Heart left ventricle (tissue), 16 donors: ENCODE data around the gene MGAM2. TPM values are rescaled to one million over a fixed set of nuclear protein-coding genes. Genes with fewer than 3 reads are reported as not detected.

Experiments used
- ATAC-seq, 4 donors: fragments of 200-7000 bp; cut with Tn5 transposase; one replicate each; pipeline ENCODE4 v1.9.1; 2020 to 2022; ENCODE audit warnings: moderate library complexity in 4 of 4, mild to moderate bottlenecking in 3 of 4, moderate number of reproducible peaks in 1 of 4
- DNase-seq, 5 donors: peaks; one replicate each; pipeline ENCODE4 v3.0.0-alpha.2; 2020
- H3K27ac ChIP-seq, 12 donors: fragments of 200-600 bp; sonication (generic) in 4 of 12; one replicate each; pipeline versions ENCODE4 v1.5.0 to v1.8.0; 2016 to 2022; ENCODE audit warnings: mild to moderate bottlenecking in 2 of 12
- H3K27me3 ChIP-seq, 9 donors: fragments of 200-600 bp; sonication (generic) in 2 of 9; one replicate each; pipeline versions ENCODE4 v1.5.1 to v1.8.0; 2016 to 2022; ENCODE audit warnings: mild to moderate bottlenecking in 3 of 9
- H3K36me3 ChIP-seq, 9 donors: fragments of 200-600 bp; sonication (generic) in 2 of 9; one replicate each; pipeline versions ENCODE4 v1.5.0 to v1.8.0; 2018 to 2022; ENCODE audit warnings: mild to moderate bottlenecking in 2 of 9
- H3K4me1 ChIP-seq, 12 donors: fragments of 200-600 bp; sonication (generic) in 4 of 12; one replicate each; pipeline versions ENCODE4 v1.5.0 to v1.8.0; 2016 to 2022; ENCODE audit warnings: mild to moderate bottlenecking in 3 of 12
- H3K4me3 ChIP-seq, 12 donors: fragments of 200-600 bp; sonication (generic) in 4 of 12; one replicate each; pipeline versions ENCODE4 v1.5.0 to v1.8.0; 2017 to 2022; ENCODE audit warnings: mild to moderate bottlenecking in 9 of 12, moderate library complexity in 4 of 12
- H3K9me3 ChIP-seq, 12 donors: fragments of 200-600 bp; sonication (generic) in 4 of 12; one replicate each; pipeline versions ENCODE4 v1.5.0 to v1.8.0; 2016 to 2022; ENCODE audit warnings: mild to moderate bottlenecking in 1 of 12
- CTCF ChIP-seq, 12 donors: fragments of 200-600 bp; sonication (generic) in 4 of 12; IDR thresholded peaks; one replicate each; pipeline versions ENCODE4 v1.5.0 to v1.8.0; 2018 to 2022; ENCODE audit warnings: antibody characterized with exemption in 12 of 12, mild to moderate bottlenecking in 5 of 12
- POLR2A ChIP-seq, 2 donors: fragments of 450-650 bp; IDR thresholded peaks; one replicate each; pipeline ENCODE4 v1.6.1; 2017; ENCODE audit warnings: antibody characterized with exemption in 2 of 2, mild to moderate bottlenecking in 2 of 2, moderate library complexity in 2 of 2
- WGBS, 4 donors: extraction: QIAGEN DNeasy Blood & Tissue Kit in 2 of 4; methylation state at CpG; one replicate each; pipeline versions ENCODE4 v1.1.5 to v1.1.7; 2013 to 2018; 5-methylcytosine and 5-hydroxymethylcytosine counted together
- intact Hi-C, 10 donors: fragments of 100-400 bp; cut with DNase I; formaldehyde crosslinking; loops; one replicate each; pipeline versions ENCODE4 v1.11.1 to v1.14.2; 2022
- polyA plus RNA-seq, 2 donors: library from polyadenylated mRNA; stranded (reverse); fragments of 200-250 nt; gene quantifications; one replicate each; pipeline ENCODE4 v1.2.3, GENCODE V29; 2013
- total RNA-seq, 9 donors: library from RNA; depleted of rRNA in 2 of 9; stranded (reverse); fragments of >200 nt in 2 of 9; fragmentation: NEBNext Ultra II Directional in 3 of 9; extraction: Animal tissue kit (Norgen Biotek cat#: 25700) in 3 of 9; gene quantifications; one replicate each; pipeline versions ENCODE4 v1.1.0 to v1.2.4, GENCODE V29; 2016 to 2023
- donor health status: ischemic (EF 13 %, LVEDD 7.1; RV severe dilation, severe dysfunction).
- donor health status: healthy with polysubstance abuse.
- donor health status: DM: no; HTN: yes; CAD: no.
- donor health status: DM: no; HTN: no; CAD: no.
- donor health status: ischemic (EF 25% LVEDD 6.9; RV normal size, moderate dysfunction).
- donor health status: ischemic (EF 25% LVEDD 5.7; RV mildly dilated, moderate dysfunction).
- donor health status: healthy.
- donor health status: DM: yes; HTN: yes; CAD: no.
- donor health status: ischemic (EF 35%, LVEDD 5.7; RV mildly dilated, moderate dysfunction).
- donor health status: nonischemic (EF 11% LVEDD 7.7; RV severe dilation, severe dysfunction).
- donor health status: DM: yes; HTN: yes; CAD: no.
- donor health status: PGD.
- donor health status: ischemic (EF 29% LVEDD 5.4; RV normal size, mild dysfunction).
- donor health status: nonischemic (EF 23%, LVEDD 6.1; RV moderate dilation, normal function).

Gene MGAM2
- total and polyA plus RNA-seq, 11 donors, result 0.01 to 0.13 (median 0.07) TPM; not detected in 4

GRCh38 chr7:142110098-142110497 lies 1.4 kb upstream of the MGAM2 start:
- no peak for ATAC-seq
- Histone ChIP-seq H3K9me3 (no peaks in the 10 kb centered on the region), H3K4me3 (no peak overlapping the region), H3K36me3 (no peaks in the 10 kb centered on the region), H3K4me1 (peaks cover 0 to 7% (median 0%) of the 10 kb centered on the region in 12 donors), H3K27me3 (peaks cover 0 to 4% (median 0%) of the 10 kb centered on the region in 9 donors), H3K27ac (no peak overlapping the region)
- intact Hi-C loops, result no loop called here
- no peak for TF ChIP-seq POLR2A (IDR thresholded peaks at IDR 0.05)
- no peak for TF ChIP-seq CTCF (IDR thresholded peaks at IDR 0.05)
- 61 to 81% (median 72%) methylated on average over 4 of the region's 4 CpGs for WGBS, 4 donors
- DNase-seq, result no peak

- WGBS, 4 donors, result 60 to 73% (median 71%) methylated on average over 3 of the region's 3 CpGs
- intact Hi-C loops, result no loop called here
- Histone ChIP-seq H3K4me1 (peaks cover 0 to 3% (median 0%) of the 10 kb centered on the region in 12 donors), H3K9me3 (no peaks in the 10 kb centered on the region), H3K27ac (no peak overlapping the region), H3K27me3 (peaks cover 0 to 4% (median 0%) of the 10 kb centered on the region in 9 donors), H3K36me3 (no peaks in the 10 kb centered on the region), H3K4me3 (no peak overlapping the region)
- ATAC-seq (no peak), DNase-seq (no peak)
- TF ChIP-seq POLR2A (IDR thresholded peaks at IDR 0.05) (no peak), CTCF (IDR thresholded peaks at IDR 0.05) (no peak)
These were observed 880 bp upstream of the MGAM2 start for GRCh38 chr7:142110638-142111037.

- Histone ChIP-seq H3K9me3 (no peaks in the 10 kb centered on the region), H3K4me1 (no peaks in the 10 kb centered on the region), H3K27ac (no peak overlapping the region), H3K27me3 (peaks cover 0 to 4% (median 0%) of the 10 kb centered on the region in 9 donors), H3K4me3 (no peak overlapping the region), H3K36me3 (no peaks in the 10 kb centered on the region)
- intact Hi-C loops, result no loop called here
- DNase-seq, result no peak
- WGBS, 4 donors, result 9 to 49% (median 27%) methylated on average over 1 of the region's 1 CpG
- no peak for TF ChIP-seq POLR2A (IDR thresholded peaks at IDR 0.05)
- TF ChIP-seq CTCF (IDR thresholded peaks at IDR 0.05), result no peak
- no peak for ATAC-seq
These were observed 568 bp downstream of the MGAM2 start for GRCh38 chr7:142112086-142112485.

GRCh38 chr7:142114207-142114606 lies 2.7 kb downstream of the MGAM2 start:
- Histone ChIP-seq H3K36me3 (no peaks in the 10 kb centered on the region), H3K27me3 (peaks cover 0 to 4% (median 0%) of the 10 kb centered on the region in 9 donors), H3K4me1 (no peaks in the 10 kb centered on the region), H3K4me3 (no peak overlapping the region), H3K27ac (no peak overlapping the region), H3K9me3 (no peaks in the 10 kb centered on the region)
- TF ChIP-seq POLR2A (IDR thresholded peaks at IDR 0.05), result no peak
- TF ChIP-seq CTCF (IDR thresholded peaks at IDR 0.05), result no peak
- ATAC-seq (no peak), DNase-seq (no peak)
- intact Hi-C loops, result no loop called here
- 52 to 70% (median 64%) methylated on average over 3 of the region's 3 CpGs for WGBS, 4 donors
